K562 (cell line): Measurements from ENCODE around the gene UVRAG. TPM values are rescaled to one million over a fixed set of nuclear protein-coding genes. Genes with fewer than 3 reads are reported as not detected.

Source experiments
- FOXJ3 ChIP-seq: sonication (generic); formaldehyde crosslinking; IDR thresholded peaks from 2 replicates; pipeline ENCODE4 v1.4.0; 2020; ENCODE audit warnings: mild to moderate bottlenecking, missing genetic modification reagents
- LARP7 ChIP-seq: fragments of 450-650 bp; IDR thresholded peaks from 2 replicates; pipeline ENCODE4 v1.6.1; 2016
- POLR2B ChIP-seq: fragments of 450-650 bp; IDR thresholded peaks from 2 replicates; pipeline ENCODE4 v1.6.1; 2018; ENCODE audit warnings: low read depth; ENCODE audit not compliant: partially characterized antibody
- XRCC3 ChIP-seq: fragments of 450-650 bp; IDR thresholded peaks from 2 replicates; pipeline ENCODE4 v1.6.1; 2017; ENCODE audit warnings: mild to moderate bottlenecking, moderate library complexity
- ZBTB33 ChIP-seq: sonication (generic); formaldehyde crosslinking; IDR thresholded peaks from 2 replicates; pipeline ENCODE4 v1.8.1; 2023; ENCODE audit warnings: mild to moderate bottlenecking, missing genetic modification reagents
- ZBTB43 ChIP-seq: sonication (generic); formaldehyde crosslinking; IDR thresholded peaks from 2 replicates; pipeline ENCODE4 v1.8.0; 2023; ENCODE audit warnings: mild to moderate bottlenecking, missing genetic modification reagents
- ZBTB49 ChIP-seq: sonication (generic); formaldehyde crosslinking; IDR thresholded peaks from 2 replicates; pipeline ENCODE4 v1.8.0; 2022; ENCODE audit warnings: missing genetic modification reagents, mild to moderate bottlenecking, borderline replicate concordance
- ZNF766 ChIP-seq: fragments of 200-800 bp; sonication (Bioruptor generic); conservative IDR thresholded peaks from 2 replicates; pipeline ENCODE4 v1.6.1; 2016; ENCODE audit warnings: missing genetic modification characterization, missing compliant biosample characterization
- polyA plus RNA-seq, 8 experiments: library from polyadenylated mRNA; depleted of rRNA in 4 of 8; stranded (reverse) in 5 of 8; unstranded in 3 of 8; fragments of >200 nt; fragmentation: Nextera tagmentation in 2 of 8; fragmentation: Illumina TruSeq in 1 of 8; extraction: Ambion mirVana in 2 of 8; extraction: Trizol in 1 of 8; gene quantifications; 2 replicates each; pipeline versions ENCODE4 v1.2.1 to v1.2.3, GENCODE V29; 2011 to 2014; ENCODE audit warnings: inconsistent platforms in 1 of 8, missing spikeins in 1 of 8
- total RNA-seq, 7 experiments: library from RNA; depleted of rRNA in 6 of 7; stranded (reverse); fragments of >200 nt in 6 of 7; fragmentation: Illumina TruSeq in 2 of 7; extraction: Trizol in 2 of 7; gene quantifications; 2 replicates each; pipeline versions ENCODE4 v1.2.1 to v1.2.3, GENCODE V29; 2011 to 2021; ENCODE audit warnings: low replicate concordance in 1 of 7
- TF ChIP-seq, protein P1 (sequence below), 2 experiments: fragments of 450-650 bp in 1 of 2; sonication (generic) in 1 of 2; formaldehyde crosslinking; conservative IDR thresholded peaks; 2 replicates each; pipeline versions ENCODE4 v1.4.0 to v1.8.1; 2020 to 2022; ENCODE audit warnings: mild to moderate bottlenecking in 1 of 2, missing genetic modification reagents in 1 of 2

The UVRAG gene
- total and polyA plus RNA-seq, 9 of the 15 experiments (the other 6 are each of a cell fraction or from before 2014, with no cell fraction given): 3.1 to 17.8 (median 12.4) TPM

GRCh38 chr11:76051937-76052336 is 236.9 kb downstream of the UVRAG start (continued):
- TF ChIP-seq ZBTB33 (CRISPR knock-in tag) (no peak), ZNF766 (CRISPR knock-in tag) (no peak), ZBTB43 (CRISPR knock-in tag) (no peak), XRCC3 (no peak), FOXJ3 (CRISPR knock-in tag) (no peak), ZBTB49 (CRISPR knock-in tag) (no peak), LARP7 (no peak), POLR2B (no peak)
- TF ChIP-seq, protein P1, sequence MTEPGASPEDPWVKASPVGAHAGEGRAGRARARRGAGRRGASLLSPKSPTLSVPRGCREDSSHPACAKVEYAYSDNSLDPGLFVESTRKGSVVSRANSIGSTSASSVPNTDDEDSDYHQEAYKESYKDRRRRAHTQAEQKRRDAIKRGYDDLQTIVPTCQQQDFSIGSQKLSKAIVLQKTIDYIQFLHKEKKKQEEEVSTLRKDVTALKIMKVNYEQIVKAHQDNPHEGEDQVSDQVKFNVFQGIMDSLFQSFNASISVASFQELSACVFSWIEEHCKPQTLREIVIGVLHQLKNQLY (CRISPR knock-in tag; conservative IDR thresholded peaks at IDR 0.05): no peak
